Left colon (tissue), 2 donors: ENCODE results near the gene IKBKG. TPM values are rescaled to one million over a fixed set of nuclear protein-coding genes. Genes with fewer than 3 reads are reported as not detected.
"Not testable (repeated sequence)": the region's sequence is repeated elsewhere in the genome, so short reads cannot be mapped to it uniquely, and the experiment has no call there.

Experiments
- ATAC-seq: fragments of 200-7000 bp; cut with Tn5 transposase; one replicate; pipeline ENCODE4 v1.9.1; 2020; ENCODE audit warnings: mild to moderate bottlenecking, moderate library complexity
- DNase-seq, 2 donors: peaks; one replicate each; pipeline ENCODE4 v3.0.0-alpha.2; 2020
- intact Hi-C, 2 donors: fragments of 100-400 bp; cut with DNase I in 1 of 2; cut with micrococcal nuclease in 1 of 2; formaldehyde crosslinking; loops; one replicate each; pipeline versions ENCODE4 v1.11.2 to v1.14.0; 2022; cut with DNase I, micrococcal nuclease
- total RNA-seq, 2 donors: library from RNA; stranded (reverse); fragmentation: NEBNext Ultra II Directional; extraction: Animal tissue kit (Norgen Biotek cat#: 25700); gene quantifications; one replicate each; pipeline ENCODE4 v1.2.1, GENCODE V29; 2021
- donor health status: DM: no; HTN: no; CAD: no.
- donor health status: DM: yes; HTN: yes; CAD: no.

Gene IKBKG
- total RNA-seq, 2 donors from 2014 or later: 26.5 to 29.1 TPM

DNA sequence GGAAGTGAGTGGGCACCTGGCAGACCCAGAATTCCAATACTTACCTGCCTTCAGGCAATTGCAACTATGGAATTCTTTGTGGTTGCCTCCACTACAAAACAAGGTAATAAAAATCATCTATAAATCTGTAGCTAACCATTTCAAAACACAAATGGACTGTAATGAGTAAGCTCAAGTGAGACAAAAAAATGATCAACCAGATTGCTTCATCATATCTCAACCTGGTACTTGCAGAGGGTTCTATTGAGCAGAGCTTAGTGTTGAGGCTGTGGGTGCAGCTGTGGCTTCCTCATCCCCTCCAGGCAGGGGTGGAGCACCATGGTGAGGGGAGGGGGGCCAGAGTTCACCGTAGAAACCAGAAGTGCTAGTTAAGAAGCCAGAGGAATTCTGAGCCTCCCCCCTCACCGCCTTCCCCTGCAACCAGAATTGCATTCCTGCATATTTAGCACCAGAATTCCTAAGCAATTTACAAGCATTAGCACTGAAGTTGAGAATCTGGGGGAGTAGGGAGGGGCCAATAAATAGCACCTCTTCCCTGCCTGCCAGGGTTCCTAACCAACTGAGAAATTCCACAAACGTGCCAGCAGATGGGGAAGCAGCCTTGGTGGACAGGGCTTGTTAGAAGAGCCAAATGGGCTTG lies 49.0 kb downstream of the IKBKG start:
- ATAC-seq (no peak), DNase-seq (no peak)
- intact Hi-C loops: no loop called here

DNA sequence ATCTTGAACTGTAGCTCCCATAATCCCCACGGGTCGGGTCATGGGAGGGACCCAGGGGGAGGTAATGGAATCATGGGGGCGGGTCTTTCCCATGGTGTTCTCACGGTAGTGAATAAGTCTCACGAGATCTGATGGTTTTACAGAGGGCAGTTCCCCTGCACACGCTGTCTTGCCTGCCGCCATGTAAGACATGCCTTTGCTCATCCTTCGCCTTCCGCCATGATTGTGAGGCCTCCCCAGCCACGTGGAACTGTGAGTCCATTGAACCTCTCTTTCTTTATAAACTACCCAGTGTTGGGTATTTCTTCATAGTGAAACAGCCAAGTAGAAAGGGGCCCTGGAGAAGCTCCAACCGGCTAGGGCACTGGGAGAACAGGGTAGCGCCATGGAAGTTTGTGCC lies 49.8 kb downstream of the IKBKG start:
- DNase-seq: no peak
- ATAC-seq: no peak
- intact Hi-C loops: no loop called here

GRCh38 chrX:154598656-154599055 lies 51.2 kb downstream of the IKBKG start:
- intact Hi-C loops: no loop called here
- DNase-seq (no peak), ATAC-seq (no peak)

- ATAC-seq: no peak
- intact Hi-C loops: no loop called here
These were observed 52.1 kb downstream of the IKBKG start for GRCh38 chrX:154599531-154599930.

GRCh38 chrX:154600759-154601374 lies 53.4 kb downstream of the IKBKG start:
- intact Hi-C loops: no loop called here
- DNase-seq (no peak), ATAC-seq (no peak)

More at GRCh38 chrX:154599531-154599930, 52.1 kb downstream of the IKBKG start:
- no peak for DNase-seq

GRCh38 chrX:154602226-154602625 lies 54.8 kb downstream of the IKBKG start:
- ATAC-seq (no peak), DNase-seq (no peak)
- intact Hi-C loops: no loop called here

- no peak for DNase-seq
- intact Hi-C loops: no loop called here
- ATAC-seq: no peak
These were observed 55.5 kb downstream of the IKBKG start for GRCh38 chrX:154602766-154603437.

DNA sequence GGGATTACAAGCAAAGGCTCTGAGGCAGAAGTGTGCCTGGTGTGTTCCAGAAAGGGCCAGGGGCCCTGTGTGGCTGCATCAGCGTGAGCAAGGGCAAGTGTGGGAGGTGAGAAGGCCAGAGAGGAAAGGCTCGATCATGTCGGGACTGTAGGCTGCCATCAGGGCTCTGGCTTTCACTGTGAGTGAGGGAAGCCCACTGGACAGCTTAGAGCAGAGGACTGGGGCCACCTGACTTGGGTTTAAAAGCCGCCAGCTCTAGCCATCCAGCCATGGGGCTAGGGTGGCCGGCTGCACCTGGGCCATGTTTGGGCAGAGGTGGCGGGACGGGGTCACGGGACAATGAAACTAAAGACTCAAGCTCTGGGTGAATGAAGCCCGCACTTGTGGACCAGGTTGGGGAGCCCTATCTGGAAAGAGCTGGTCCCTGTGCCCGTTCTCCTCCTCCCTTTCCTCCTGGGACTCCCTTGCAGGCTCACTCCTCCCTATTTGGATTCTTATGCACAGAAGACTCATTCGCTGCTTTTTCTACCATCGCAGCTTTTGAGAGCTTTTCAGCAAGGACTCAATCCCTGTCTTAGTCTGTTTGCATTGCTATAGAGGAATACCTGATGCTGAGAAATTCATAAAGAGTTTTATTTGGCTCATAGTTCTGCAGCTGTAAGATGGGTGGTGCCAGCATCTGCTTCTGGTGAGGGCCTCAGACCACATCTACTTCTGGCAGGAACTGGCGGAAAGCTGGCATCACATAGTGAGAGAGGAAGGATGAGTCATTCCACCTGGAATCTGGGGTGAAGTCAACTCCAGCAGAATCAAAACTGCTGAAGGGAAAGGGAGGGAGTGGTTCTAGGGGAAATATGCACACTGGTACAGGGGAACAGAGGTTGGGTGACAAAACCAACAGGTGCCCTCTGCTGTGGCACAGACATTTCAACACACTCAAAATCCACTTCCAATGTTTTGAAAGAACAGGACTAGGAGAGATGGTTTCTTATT lies 56.3 kb downstream of the IKBKG start:
- ATAC-seq (no peak), DNase-seq (no peak)
- intact Hi-C loops: no loop called here

DNA sequence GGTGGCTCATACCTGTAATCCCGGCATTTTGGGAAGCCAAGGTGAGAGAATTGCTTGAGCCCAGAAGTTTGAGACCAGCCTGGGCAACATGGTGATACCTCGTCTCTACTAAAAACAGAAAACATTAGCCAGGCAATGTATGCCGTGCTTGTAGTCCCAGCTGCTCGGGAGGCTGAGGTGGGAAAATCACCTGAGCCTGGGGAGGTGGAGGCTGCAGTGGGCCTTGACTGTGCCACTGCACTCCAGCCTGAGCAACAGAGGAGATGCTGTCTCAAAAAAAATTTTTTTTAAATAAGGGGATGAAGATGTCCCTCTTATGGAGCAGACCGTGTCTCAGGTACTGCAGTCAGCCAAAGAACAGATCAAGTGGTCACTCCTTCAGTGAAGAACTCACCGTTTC lies 58.1 kb downstream of the IKBKG start:
- DNase-seq (no peak), ATAC-seq (no peak)
- intact Hi-C loops: no loop called here

- no peak for DNase-seq
- intact Hi-C loops: no loop called here
- no peak for ATAC-seq
These were observed 60.0 kb downstream of the IKBKG start for GRCh38 chrX:154607370-154607769.

DNA sequence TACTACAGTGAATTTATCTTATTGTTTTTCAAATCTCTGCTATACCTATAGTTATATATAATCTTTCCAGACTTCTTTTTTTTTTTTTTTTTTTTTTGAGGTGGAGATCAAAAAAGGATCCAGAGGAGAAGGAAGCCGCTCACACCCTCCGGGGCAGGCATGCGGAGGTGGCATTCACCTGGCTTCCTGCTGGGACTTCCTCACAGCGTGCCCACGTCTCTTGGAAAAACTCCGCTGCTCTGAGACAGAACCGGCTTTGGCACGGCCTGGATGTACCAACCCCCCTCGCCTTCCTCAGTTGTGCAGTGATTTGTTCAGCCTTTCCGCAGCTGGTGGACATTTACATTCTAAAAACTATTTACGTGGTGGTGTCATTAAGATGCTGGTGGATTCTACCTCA lies 60.6 kb downstream of the IKBKG start:
- ATAC-seq, DNase-seq, intact Hi-C loops: not testable (repeated sequence)

GRCh38 chrX:154608823-154609222 lies 61.4 kb downstream of the IKBKG start:
- DNase-seq, intact Hi-C loops, ATAC-seq: not testable (repeated sequence)

- intact Hi-C loops, DNase-seq, ATAC-seq: not testable (repeated sequence)
These were observed 63.7 kb downstream of the IKBKG start for GRCh38 chrX:154611146-154611545.

- DNase-seq, intact Hi-C loops, ATAC-seq: not testable (repeated sequence)
These were observed 66.2 kb downstream of the IKBKG start for GRCh38 chrX:154613586-154613985.

Other genes starting within 250 kb of the IKBKG start
- 100 to 1,000 TPM in 1 of 2 donors, 10 to 100 TPM in 1; 84.2 to 741 TPM for gene FLNA, start 173.0 kb upstream of the IKBKG start, total RNA-seq
- 10 to 100 TPM; 31.9 to 33.1 TPM for gene EMD, start 168.3 kb upstream of the IKBKG start, total RNA-seq
- 1,000 to 10,000 TPM; 2,262 to 2,406 TPM for gene RPL10, start 149.2 kb upstream of the IKBKG start, total RNA-seq
- gene DNASE1L1, start 138.4 kb upstream of the IKBKG start, total RNA-seq: 10 to 100 TPM; 23.4 to 26.8 TPM
- gene TAFAZZIN, start 136.1 kb upstream of the IKBKG start, total RNA-seq: 10 to 100 TPM; 28.8 to 40.8 TPM
- 100 to 1,000 TPM; 100 to 105 TPM for gene ATP6AP1, start 118.9 kb upstream of the IKBKG start, total RNA-seq
- 10 to 100 TPM; 63.3 to 65.0 TPM for gene GDI1, start 110.5 kb upstream of the IKBKG start, total RNA-seq
- 10 to 100 TPM; 44.4 to 56.7 TPM for gene FAM50A, start 103.5 kb upstream of the IKBKG start, total RNA-seq
- gene PLXNA3, start 89.3 kb upstream of the IKBKG start, total RNA-seq: 10 to 100 TPM; 48.9 to 68.2 TPM
- 10 to 100 TPM in 1 of 2 donors, 1 to 10 TPM in 1; 9.8 to 11.5 TPM for gene LAGE3, start 68.3 kb upstream of the IKBKG start, total RNA-seq
- gene UBL4A, start 61.0 kb upstream of the IKBKG start, total RNA-seq: 10 to 100 TPM; 30.5 to 34.5 TPM
- gene SLC10A3, start 57.0 kb upstream of the IKBKG start, total RNA-seq: 10 to 100 TPM; 23.8 to 30.0 TPM
- gene FAM3A, start 31.4 kb upstream of the IKBKG start, total RNA-seq: 10 to 100 TPM; 64.3 to 75.0 TPM
- 10 to 100 TPM; 30.5 to 34.2 TPM for gene G6PD, start 774 bp upstream of the IKBKG start, total RNA-seq
- gene CTAG1A, start 37.5 kb downstream of the IKBKG start, total RNA-seq: not detected
- gene CTAG1B, start 71.7 kb downstream of the IKBKG start, total RNA-seq: not detected
- not detected for gene CTAG2, start 106.0 kb downstream of the IKBKG start, total RNA-seq
- gene GAB3, start 203.5 kb downstream of the IKBKG start, total RNA-seq: 1 to 10 TPM; 1.2 to 2.3 TPM
- gene DKC1, start 215.2 kb downstream of the IKBKG start, total RNA-seq: 10 to 100 TPM; 25.6 to 41.6 TPM